Right renal pelvis (tissue), 4 donors: ENCODE data around the gene PPARD. TPM values are rescaled to one million over a fixed set of nuclear protein-coding genes. Genes with fewer than 3 reads are reported as not detected.

Experiments used
- DNase-seq, 4 donors: peaks; one replicate each; pipeline ENCODE4 v3.0.0-alpha.2; 2013; ENCODE audit warnings: low read depth in 4 of 4, low spot score in 3 of 4, missing footprints in 1 of 4
- polyA plus RNA-seq, 4 donors: library from polyadenylated mRNA; unstranded; fragments of 120-200 nt; gene quantifications; one replicate each; pipeline ENCODE4 v1.2.1, GENCODE V29; 2013; ENCODE audit not compliant: insufficient read length in 4 of 4

PPARD gene
- polyA plus RNA-seq, 4 donors = 22.5 to 27.5 (median 24.0) TPM

- DNase-seq = no peak
Observed at GRCh38 chr6:35461270-35461669, 118.9 kb downstream of the PPARD start.

GRCh38 chr6:35463292-35463691, 120.9 kb downstream of the PPARD start:
- DNase-seq = no peak

- no peak for DNase-seq
Observed at GRCh38 chr6:35465646-35466045, 123.3 kb downstream of the PPARD start.

GRCh38 chr6:35468181-35468979, 126.0 kb downstream of the PPARD start, which contains the start of gene RPL10A:
Gene RPL10A (plus strand): TSS chr6:35468401. CDS start chr6:35468435, 34 bp downstream.
- DNase-seq = peak; percentile 96 to 97 (median 96)

- DNase-seq = no peak
Observed at GRCh38 chr6:35468980-35469750, 126.8 kb downstream of the PPARD start.

GRCh38 chr6:35469751-35470662, 127.6 kb downstream of the PPARD start:
- no peak for DNase-seq

GRCh38 chr6:35470663-35471120, 128.3 kb downstream of the PPARD start:
- DNase-seq = no peak

- DNase-seq = no peak
Observed at GRCh38 chr6:35471836-35472345, 129.5 kb downstream of the PPARD start.

GRCh38 chr6:35473075-35473849, 130.9 kb downstream of the PPARD start:
- DNase-seq = no peak

GRCh38 chr6:35473850-35474130, 131.4 kb downstream of the PPARD start:
- DNase-seq = no peak

- DNase-seq = no peak
Observed at GRCh38 chr6:35474131-35474941, 132.0 kb downstream of the PPARD start.

- DNase-seq = no peak
Observed at GRCh38 chr6:35474942-35475570, 132.7 kb downstream of the PPARD start.

- DNase-seq = no peak
Observed at GRCh38 chr6:35475573-35475972, 133.2 kb downstream of the PPARD start.

- DNase-seq = no peak
Observed at GRCh38 chr6:35476004-35476403, 133.6 kb downstream of the PPARD start.

- DNase-seq = no peak
Observed at GRCh38 chr6:35477028-35477427, 134.7 kb downstream of the PPARD start.
